Hematopoietic multipotent progenitor cell treated with erythropoietin and hydrocortisone succinate and interleukin-3 and kit ligand, for 17 days (in vitro differentiated cells): ENCODE measurements around the gene TSHZ3.

Experiments
- DNase-seq: peaks from one replicate; pipeline ENCODE4 v3.0.0-alpha.2; 2015; ENCODE audit warnings: low spot score

The TSHZ3 gene

DNA sequence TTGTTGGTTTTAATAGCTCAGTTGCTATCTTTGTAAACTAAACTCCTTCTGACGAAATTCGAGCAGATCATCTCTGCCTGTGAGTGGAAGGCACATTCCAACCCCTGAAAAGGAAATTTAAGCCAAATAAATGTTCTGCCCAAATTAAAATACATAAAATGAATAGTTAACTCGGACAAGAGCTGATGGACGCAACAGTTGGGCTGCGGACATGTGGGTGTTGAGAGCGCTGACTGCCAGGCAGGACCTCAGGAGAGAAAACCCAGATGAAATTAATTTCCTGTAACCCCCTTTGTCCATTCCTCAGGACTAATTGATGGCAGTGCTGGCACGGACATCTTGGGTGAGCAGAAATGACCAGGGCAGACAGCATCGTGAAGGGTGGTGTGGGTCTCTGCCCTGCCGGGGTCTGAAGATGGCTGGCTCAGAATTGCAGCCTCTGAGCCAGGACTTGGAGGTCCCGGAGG is 86.5 kb downstream of the TSHZ3 start:
- no peak for DNase-seq

DNA sequence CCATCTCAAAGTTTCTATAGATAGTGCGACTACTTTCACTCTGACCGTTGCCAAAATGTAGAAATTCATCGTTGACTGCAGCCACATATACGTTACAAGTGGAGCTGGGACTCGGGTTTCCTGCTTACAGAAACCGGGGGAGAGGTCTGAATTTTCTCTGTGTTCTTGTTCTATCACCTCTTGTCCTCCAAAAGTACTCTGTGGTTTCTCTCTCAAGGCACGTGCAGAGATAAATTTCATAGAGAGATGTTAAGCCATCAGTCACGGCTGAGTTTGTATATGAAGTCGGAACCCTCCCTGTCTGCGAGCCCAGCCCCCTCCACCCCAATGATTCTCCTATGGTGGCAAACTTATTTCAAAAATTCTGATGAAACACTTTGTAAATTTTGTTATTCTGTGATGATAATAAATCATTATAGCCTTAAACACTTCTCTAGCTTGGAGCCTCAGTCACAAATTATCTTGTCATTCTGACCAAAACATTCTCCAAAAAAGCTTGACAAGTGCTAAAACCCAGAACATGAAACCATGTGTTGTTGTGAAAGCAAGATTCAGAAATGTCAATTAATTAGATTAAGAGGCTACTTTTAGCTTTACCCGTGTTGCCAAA is 87.5 kb downstream of the TSHZ3 start:
- DNase-seq: no peak

DNA sequence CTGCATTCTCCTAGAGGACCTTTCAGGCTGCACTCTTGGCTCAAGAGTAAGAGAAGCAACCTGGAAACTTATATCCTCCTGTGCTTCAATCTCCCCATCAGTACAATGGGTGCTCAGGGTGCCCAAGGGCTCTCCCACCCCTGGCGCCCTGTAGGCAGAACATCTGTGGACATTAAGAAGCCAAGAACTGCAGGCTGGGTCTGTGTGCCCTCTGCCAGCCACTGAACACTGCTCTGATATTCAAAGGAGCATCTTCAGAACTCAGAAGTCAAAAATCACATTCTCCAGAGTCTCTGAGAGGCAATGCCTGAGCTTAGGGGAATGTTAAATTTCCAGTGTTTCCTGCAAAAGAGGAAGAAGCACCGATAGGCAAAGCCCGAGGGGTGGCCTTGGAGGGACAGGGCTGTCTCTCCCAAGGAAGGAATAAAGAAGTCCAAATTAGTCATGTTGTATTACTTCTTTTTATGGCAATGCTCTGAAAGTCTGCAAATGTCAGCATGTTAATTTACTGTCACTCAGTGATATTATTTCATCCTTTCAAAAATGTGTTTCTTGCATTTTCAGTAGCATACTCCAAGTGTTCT is 88.1 kb downstream of the TSHZ3 start:
- no peak for DNase-seq

DNA sequence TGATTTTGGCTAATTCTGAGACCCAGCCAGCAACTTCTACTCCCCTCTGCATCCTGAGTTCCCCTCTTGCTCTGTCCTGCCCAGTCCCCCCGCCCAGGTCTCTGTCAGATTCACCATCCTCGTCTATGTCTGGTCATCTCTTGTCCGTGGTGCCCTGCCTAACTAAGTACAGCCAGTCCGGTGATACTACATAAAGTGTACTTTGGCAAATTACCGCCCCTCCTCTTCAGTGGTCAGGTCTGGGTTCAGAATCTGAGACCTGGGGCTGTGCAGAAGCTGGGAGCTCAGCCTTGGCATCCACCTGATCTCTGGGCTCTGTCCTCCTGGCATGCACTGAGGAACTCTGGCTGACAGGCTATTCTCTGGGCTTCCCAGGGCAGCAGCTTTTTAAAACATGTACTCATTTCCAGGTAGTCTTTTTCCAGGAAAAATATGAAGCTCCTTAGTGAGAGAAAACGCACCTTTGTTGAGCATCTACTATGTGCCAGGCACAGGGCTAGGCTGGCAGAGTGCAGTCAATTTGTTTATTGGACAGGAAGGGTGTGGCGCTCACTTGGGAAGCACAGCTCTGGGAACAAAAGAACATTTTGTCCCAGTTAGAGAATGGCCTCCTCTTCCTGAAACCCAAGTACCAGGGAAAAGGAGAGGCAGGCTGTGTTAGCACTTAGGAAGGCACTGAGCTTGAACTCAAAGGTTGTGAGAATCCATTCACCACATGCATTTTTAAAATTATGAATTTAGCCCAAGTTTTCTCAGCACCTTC is 88.9 kb downstream of the TSHZ3 start:
- no peak for DNase-seq

DNA sequence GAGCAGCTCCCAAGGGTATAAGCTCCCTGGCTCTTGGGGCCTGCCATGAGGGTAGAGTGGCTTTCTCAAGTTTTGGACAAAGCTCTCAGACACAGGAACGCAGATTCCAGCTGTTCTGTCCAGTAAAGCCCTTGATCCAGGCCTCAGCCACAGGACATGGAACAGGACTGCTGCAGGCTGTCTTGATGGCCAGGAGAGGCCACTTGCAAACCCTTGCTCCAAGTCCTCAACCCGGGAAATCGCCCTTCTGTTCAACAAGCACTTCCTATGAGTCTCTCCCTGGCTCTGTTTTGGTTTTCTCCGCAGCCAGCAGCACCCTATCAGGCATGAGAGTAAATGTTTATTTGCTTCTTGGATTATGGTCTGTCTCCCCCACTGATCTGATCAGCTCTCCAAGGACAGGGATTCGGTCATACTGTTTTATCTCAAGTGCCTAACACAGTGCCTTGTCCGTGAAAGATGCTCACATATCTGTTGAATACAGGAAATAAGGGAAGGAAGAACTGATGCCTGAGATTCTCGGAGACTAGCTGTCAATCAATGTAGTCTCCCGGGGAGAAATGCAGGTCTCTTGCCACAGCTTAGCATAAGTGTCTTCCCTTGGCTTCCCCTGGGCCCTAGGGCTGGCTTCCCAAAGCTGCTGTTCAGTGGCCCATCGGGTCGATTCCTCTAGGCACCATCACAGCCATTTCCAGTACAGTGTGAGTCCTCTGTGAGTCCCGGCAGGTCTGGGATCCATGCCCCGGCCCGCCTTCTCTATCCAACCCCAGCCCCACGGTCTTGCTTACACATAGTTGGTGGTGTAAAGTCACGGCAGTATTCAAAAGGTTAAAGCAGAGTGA is 90.8 kb downstream of the TSHZ3 start:
- DNase-seq: no peak

DNA sequence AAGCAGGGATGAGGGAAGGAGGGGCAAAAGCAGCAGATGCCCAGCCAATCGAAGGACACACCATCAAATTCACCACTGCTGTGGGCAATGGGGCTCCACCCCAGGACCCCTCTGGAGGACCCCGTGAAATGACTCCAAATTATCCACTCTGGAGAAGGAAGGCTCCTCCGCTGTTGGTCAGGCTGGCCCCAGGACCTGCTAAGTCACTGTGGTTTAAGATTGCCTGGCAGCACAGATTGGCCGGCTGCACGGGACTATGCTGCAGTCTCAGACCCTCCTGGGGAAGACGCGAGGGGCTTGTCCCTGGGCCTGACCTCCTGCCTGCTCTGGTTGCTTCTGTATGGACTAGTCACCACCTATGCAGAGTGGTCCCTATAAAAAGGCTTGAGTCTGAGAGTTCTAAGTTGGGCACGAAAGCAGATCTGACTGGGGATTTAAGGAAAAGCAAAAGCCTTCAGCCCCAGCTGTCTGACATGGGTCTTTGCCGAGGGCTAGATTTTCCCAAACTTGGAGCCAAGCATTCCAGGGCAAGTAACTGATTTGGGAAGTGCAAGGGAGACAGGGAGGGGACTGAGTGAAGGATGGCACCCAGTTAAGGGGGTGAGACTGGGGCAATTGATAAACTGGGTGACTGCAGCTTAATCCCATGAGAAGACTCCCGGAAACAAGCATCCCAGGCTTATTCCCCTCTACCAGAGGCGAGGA is 91.7 kb downstream of the TSHZ3 start:
- no peak for DNase-seq

DNA sequence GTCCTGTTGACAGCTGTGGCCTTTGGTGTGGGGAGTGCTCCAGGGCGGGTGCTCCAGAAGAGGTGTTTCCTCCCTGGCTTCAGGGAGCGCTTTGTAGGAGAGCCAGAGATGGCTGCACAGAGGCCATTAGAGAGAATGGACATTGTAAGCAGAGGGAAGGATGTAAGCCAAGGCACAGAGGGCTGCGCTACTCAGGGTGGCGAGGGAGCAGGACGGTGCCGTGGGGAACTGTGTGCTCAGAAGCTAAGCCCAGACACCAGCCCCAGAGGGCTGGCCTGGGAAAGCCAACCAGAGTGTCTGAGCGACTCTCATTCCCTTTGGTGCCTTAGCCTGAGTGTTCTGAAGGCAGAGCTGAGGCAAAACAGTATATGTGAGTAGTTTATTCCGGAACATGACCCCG is 92.2 kb downstream of the TSHZ3 start:
- no peak for DNase-seq

DNA sequence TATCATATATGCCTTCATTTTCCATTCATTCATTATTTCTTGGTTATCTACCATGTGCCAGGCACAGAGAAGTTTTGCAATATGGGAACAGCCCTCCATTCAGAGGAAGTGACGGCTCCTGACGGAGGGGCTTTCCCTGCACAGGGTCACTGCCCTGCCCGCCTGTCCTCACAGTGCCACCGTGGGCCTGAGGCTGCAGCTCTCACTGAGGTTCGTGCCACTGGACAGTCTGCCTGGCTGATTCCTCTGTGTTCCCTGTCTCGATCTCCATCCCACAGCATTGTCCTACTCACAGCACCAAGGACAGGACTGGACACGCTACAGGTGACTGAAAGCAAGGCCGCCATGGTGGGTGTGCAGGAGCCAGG is 92.7 kb downstream of the TSHZ3 start:
- no peak for DNase-seq

DNA sequence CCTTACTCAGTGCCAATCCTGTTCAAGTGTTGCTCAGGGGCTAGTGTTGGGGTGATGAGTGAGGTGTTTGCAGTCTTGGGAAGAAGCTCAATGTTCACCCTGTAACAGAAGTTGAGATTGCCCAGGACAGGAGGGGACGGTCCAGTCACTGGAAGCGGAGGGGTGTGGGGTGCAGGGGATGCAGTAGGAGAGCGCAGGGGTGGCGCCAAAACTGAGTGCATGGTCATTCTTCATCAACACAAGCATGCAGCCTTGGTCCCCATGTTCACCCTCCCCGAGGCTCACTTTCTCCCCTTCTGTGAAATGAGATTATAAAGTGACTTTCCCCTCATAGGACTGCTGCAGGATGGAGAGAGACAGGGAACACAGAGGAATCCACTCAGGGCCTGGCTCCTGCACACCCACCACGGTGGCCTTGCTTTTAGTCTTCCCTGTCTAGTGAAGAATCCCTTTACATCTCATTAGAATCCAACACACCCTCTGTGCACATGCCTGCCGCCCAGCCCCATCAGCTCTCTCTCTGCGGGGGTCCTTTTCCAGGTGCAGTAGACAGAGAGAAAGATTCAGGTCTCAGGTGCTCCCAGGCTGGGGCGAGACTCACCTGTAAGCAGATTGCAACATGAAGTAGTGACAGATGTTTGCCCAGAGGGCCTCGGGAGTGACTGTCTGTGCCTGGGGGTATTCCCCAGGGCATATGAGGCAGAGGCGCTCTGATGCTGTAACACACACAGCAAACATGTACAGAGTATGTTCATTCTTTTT is 93.2 kb downstream of the TSHZ3 start:
- DNase-seq: no peak

DNA sequence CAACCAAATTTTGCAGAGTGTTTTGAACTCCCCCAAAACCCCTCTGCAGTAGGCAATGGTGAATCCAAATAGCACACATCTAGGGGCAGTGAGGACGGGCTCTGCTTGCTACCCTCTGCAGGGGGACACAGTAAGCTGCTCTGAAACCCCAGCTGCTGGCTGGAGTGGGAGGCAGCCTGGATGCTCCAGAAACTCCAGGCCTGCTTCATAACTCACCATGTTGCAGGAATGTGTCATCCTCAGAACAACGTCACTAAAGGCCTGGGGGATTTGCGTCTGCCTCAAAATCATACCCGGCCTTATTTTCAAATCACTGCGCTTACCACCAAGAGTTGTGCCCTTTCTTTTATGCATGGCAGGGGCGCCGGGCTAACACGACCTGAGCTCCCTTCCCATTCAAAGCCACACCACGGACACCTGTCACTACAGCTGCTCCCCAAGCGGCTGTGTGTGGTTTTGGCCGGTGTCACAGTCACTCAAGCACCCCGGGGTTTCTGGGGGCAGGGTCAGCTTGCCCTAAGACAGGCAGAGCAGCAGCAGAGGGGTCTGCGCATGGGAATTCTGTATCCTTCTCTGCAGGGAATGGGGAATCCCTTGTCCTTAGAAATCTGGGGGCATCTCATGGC is 93.9 kb downstream of the TSHZ3 start:
- DNase-seq: no peak

DNA sequence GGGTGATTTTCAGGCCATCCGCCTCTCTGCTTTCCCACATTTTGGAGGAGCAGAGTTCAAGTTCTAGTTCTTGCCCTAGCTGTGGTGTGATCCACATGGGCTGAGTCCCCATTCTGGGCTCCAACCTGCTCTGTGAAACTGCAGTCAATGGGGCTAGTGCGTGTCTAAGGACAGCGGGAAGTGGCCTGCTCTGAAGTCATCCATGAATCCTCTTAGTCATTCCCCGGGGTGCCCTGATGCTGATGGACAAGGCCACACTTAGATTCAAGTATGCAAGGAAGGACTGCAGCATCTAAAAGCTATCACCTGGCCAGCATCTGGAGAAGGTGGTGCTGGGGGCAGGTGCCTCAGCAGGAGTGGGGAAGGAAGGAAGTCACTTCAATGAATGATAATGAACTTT is 94.6 kb downstream of the TSHZ3 start:
- DNase-seq: no peak

DNA sequence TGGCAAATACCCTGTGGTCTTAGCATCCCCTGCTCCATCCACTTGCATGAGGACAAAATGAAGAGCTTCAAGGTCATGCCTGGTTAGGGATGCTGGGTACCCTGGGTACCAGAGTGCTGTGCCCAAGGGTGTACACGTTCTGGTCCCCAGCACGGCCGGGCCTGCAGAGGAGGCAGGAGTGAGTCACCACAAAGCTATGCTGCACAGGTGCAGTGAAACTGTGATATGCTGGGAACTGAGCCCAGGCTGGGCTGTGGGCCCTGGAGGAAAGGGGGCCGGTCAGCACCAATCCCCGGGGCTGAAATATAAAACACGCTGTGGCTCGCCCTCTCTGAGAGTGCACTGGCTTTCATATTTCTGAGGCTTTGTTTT is 95.1 kb downstream of the TSHZ3 start:
- no peak for DNase-seq

DNA sequence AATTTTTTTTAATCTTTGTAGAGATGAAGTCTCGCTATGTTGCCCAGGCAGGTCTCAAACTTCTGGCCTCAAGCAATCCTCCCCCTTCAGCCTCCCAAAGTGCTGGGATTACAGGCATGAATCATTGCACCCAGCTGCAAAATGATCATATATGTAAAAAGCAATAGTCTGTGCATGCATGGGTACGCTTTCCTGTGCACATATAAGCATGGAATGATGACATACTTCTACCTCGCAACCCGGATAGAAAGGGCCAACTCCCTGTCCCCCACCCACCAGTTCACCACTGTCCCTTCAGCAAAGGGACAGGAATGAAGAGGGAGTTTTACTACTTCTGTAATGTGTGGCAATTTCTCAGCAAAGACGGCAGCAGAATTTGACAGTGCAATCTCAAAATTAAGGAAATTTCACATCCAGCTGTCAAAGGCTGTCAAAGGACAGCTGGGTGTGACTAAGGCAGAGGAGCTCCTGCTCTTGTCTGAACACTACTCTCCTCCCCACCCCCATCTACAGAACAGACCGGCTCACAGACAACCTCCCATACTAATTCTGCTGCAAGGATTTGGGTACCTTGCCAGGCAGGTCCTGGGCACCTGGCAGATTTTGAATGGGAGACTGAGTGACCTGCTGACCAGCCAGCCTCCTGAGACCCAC is 95.6 kb downstream of the TSHZ3 start:
- no peak for DNase-seq

DNA sequence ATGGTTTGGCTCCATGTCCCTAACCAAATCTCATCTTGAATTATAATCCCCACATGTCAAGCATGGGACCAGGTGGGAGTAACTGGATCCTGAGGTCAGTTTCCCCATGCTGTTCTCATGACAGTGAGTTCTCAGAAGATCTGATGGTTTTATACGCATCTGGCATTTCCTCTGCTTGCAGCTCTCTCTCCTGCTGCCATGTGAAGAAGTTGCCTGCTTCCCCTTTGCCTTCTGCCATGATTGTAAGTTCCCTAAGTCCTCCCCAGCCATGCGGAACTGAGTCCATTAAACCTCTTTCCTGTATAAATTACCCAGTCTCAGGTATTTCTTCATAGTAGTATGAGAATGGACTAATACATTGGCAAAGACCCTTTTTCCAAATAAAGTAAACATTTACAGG is 96.8 kb downstream of the TSHZ3 start:
- no peak for DNase-seq

DNA sequence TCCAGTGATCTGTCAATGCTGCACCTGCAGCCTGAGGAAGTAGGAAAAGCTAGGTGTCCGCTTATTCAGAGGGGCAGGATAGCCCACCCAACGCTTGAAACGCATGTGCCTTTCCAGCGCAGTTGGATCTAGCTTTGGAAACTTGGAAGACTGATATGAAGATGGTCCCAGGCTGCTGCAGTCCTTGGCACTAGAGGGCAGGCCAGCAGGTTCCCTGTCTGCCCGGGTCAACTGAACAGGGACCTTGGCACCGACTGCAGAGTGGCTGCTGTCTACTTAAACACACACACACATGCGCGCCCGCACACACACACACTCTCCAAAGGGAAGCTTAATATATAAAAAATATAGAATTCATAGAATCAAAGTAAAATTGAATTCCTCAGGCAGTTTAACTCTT is 100.0 kb downstream of the TSHZ3 start:
- no peak for DNase-seq

DNA sequence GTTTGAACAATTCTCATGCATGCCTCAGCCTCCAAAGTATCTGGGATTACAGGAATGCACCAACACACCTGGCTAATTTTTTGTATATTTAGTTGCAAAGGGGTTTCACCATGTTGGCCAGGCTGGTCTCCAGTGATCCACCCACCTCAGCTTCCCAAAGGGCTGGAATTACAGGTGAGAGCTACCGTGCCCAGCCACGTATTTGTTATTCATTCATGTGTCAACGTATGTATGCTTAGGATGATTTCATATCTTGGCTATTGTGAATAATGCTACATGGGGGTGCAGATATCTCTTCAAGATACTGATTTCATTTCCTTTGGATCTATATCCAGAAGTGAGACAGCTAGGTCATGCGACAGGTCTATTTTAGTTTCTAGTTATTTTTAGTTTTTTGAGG is 113.4 kb downstream of the TSHZ3 start:
- DNase-seq: no peak

DNA sequence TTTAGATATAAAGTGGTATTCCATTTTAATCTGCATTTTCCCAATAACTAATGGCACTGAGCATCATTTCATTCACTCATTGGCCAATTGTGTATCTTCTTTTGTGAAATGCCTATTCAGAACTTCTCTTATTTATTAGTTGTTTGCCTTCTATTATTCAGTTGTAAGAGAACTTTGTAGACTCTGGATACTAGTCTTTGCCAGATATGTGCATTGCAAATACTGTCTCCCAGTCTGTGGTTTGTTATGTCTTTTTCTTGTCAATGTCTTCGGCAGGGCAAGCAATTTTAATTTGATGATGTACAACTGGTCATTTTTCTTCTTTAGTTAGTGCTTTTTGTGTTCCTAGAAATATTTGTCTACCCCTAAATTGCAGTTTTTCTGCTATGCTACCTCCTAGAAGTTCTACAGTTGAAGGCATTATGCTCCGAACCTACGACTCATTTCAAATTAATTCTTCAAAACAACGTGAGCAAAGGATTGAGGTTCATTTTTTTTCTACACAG is 115.9 kb downstream of the TSHZ3 start:
- no peak for DNase-seq

DNA sequence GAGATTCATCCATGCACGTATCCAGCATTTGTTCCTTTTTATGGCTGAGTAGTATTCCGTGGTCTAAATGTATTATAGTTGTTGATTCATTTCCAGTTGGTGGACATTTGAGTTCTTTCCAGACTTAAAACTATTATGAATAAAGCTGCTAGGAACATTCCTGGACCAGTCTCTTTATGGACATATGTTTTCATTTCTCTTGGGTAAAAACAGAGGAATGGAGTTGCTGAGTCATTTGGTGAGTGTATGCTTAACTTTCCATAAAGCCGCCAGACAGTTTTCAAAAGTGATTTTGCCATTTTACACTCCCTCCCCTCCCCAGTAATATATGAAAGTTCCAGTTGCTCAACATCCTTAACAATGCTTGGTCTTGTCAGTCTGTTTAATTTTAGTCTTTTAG is 116.4 kb downstream of the TSHZ3 start:
- no peak for DNase-seq

DNA sequence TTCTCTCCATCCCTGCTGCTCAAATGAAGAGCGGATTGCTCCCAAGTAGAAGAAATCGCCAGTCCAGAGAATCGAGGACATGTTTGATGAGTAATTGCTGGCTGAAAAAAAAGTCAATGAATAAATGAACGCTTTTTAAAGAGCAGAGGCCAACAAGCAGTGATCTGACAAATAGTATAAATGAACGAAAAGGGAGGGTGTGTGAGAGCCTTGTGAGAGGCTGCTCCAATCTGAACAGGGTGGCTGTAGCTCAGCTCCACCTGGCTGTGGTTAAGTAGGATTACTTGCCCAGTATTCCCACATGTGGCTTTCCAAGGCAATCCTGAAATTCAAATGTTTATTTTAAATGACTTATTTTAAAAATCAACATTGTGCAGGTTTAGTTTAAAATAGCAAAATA is 117.1 kb downstream of the TSHZ3 start:
- no peak for DNase-seq

DNA sequence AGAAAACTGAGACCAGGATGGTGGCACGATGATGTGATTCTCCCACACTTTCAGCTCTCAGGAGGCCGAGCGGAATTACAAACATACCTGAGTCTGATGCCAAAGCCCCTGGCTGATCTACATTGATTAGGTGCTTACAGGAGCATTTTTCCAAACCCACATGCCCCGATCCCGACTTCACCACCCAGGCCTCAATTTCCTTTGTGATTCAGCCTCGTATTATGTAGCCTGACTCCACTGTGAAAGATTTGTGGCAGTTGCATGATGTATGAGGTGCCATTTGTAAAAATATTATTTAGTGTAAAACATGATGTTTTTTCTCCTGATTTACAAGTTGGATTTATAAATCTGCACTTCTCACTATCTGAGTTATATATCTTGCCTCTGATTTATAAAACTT is 118.0 kb downstream of the TSHZ3 start:
- DNase-seq: no peak
